Measurements from ENCODE around the gene TSEN2. TPM values are rescaled to one million over a fixed set of nuclear protein-coding genes. Genes with fewer than 3 reads are reported as not detected.

TSEN2 gene
- total RNA-seq (2022; extraction: Qiagen RNA extraction): 15.9 to 18.7 TPM (median 17.8 TPM) in 5 replicates

DNA sequence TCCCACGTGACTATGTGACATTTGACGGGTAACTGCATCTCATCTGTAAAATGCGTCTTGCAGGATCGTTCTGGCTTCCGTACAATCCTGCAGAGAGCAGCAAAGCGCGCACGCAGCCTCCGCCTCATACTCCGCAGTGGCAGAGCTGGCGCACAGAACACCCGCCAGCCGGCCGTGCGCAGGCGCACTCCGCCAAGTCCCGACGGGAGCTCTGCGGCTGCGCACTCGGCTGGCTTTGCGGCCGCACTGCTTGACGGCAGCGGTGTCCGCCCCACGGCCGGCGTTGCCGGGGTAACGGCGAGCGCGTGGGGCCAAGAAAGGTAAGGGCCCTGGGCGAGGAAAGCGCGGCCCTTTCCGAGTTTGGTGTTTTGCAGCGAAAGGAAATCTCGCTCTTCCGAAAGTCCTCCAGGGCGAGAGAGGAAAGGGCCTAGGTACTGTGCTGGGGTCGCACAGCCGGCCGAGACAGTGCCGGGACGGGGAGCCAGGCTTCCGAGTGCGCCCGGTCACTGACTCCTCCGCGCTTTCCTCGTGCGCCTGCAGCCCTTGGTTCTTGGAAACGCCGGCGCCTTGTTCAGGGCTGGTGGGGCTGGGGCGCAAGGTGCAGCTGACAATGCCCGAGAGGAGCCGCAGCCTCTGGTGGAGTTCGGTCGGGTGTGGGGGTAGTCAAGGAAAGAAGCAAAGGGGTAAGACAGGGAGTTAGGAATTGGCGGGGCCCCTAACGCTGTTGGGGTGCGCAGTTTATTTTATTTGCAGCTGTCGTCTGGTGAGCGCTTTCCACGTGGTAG lies at the start of gene TSEN2:
Gene TSEN2 (plus strand): TSS at position 283 of the 785 bp plus-strand sequence. CDS start 5,321 bp downstream, outside the sequence.

DNA sequence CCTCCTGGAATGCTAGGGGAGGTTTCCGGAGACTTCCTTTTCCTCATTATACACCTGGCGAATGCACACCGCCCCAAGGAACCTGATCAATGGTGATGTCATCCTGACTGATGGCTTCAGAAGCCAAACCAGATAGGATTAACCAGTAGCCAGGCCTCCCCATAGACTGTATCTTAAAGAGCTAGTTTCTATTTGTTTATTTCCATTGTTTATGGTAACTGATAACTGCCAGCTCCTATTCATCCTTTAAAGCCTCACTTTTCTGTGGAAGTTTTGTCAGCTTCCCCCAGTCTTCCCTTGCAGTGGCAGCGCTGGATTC lies 61.2 kb downstream of the TSEN2 start, which contains the start of gene MKRN2OS:
Gene MKRN2OS (minus strand): TSS at position 27 of the 319 bp plus-strand sequence. CDS start 35 bp downstream, outside the sequence.

DNA sequence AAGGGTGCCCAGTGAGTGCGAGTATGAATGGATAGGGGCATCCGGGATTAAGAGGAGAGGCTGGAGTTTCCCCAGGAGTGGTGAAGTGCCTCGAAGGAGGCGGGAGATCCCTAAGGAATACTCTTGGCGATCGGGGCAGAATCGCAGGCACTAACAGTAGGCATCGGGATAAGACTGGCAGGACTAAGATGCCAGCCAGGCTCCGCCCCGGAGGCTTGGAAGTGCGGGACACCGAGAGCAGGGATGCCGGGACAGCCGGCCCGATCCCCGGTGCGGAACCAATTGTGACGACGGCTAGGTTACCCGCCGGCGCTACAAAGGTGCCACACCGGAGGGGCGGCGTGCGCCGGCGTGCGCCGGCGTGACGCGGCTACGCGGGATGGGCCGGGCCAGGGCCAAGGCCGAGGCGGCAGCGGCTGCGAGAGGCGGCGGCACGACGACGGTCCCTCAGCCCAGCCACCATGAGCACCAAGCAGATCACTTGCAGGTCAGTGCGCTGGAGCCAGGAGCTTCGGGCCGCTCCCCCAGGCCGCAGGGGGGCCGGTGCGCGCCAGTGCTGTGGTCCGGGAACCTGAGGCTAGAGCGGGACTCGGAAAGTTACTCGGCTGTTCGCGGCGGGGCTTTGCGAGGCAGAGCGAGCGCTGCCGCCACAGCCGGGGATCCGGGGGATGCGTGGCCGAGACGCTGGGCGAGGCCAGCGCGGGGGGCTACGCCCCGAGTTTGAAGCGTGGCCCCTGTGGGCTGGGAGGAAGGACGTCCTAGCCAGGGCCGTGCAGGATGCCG lies 72.6 kb downstream of the TSEN2 start, which contains the start of gene MKRN2:
Gene MKRN2 (plus strand): TSS at position 398 of the 783 bp plus-strand sequence. CDS start 64 bp downstream, at position 462.

Other genes with a start within 250 kb of the TSEN2 start
- gene PPARG, start 195.4 kb upstream of the TSEN2 start, total RNA-seq (2022; extraction: Qiagen RNA extraction): 36.5 to 40.3 TPM (median 39.3 TPM) in 5 replicates
- gene MKRN2OS, start 61.0 kb downstream of the TSEN2 start, total RNA-seq (2022; extraction: Qiagen RNA extraction): not detected in 5 replicates
- gene MKRN2, start 72.6 kb downstream of the TSEN2 start, total RNA-seq (2022; extraction: Qiagen RNA extraction): 23.3 to 26.6 TPM (median 25.8 TPM) in 5 replicates
- gene RAF1, start 179.6 kb downstream of the TSEN2 start, total RNA-seq (2022; extraction: Qiagen RNA extraction): 58.3 to 64.7 TPM (median 60.4 TPM) in 5 replicates